Mesothelial cell of epicardium (in vitro differentiated cells): ENCODE results near the gene PRR15L. TPM values are rescaled to one million over a fixed set of nuclear protein-coding genes. Genes with fewer than 3 reads are reported as not detected.
"Not testable (repeated sequence)": the region's sequence is repeated elsewhere in the genome, so short reads cannot be mapped to it uniquely, and the experiment has no call there.

Source experiments
- DNase-seq, 2 experiments: peaks; one replicate each; pipeline ENCODE4 v3.0.0; 2021; ENCODE audit warnings: low spot score in 2 of 2; ENCODE audit not compliant: unreplicated experiment in 2 of 2
- H3K27ac Mint-ChIP-seq: 2 replicates; pipeline ENCODE4 v1.8.0; 2021; ENCODE audit warnings: mixed read lengths
- H3K27me3 Mint-ChIP-seq: 2 replicates; pipeline ENCODE4 v1.8.0; 2021; ENCODE audit warnings: low read depth, mixed read lengths
- H3K36me3 Mint-ChIP-seq: 2 replicates; pipeline ENCODE4 v1.8.0; 2021; ENCODE audit warnings: mixed read lengths
- H3K4me1 Mint-ChIP-seq: 2 replicates; pipeline ENCODE4 v1.8.0; 2021; ENCODE audit warnings: mixed read lengths
- H3K4me3 Mint-ChIP-seq: 2 replicates; pipeline ENCODE4 v1.8.0; 2021; ENCODE audit warnings: mild to moderate bottlenecking, moderate library complexity, mixed read lengths
- H3K9me3 Mint-ChIP-seq: 2 replicates; pipeline ENCODE4 v1.8.0; 2021; ENCODE audit warnings: mixed read lengths
- total RNA-seq: library from RNA; stranded (reverse); gene quantifications from 3 replicates; pipeline ENCODE4 v1.2.1, GENCODE V29; 2021
- TF ChIP-seq, protein P1 (sequence below): fragments of 200-600 bp; sonication (generic); IDR thresholded peaks from one replicate; pipeline ENCODE4 v1.5.0; 2021; ENCODE audit warnings: antibody characterized with exemption; ENCODE audit not compliant: unreplicated experiment

Gene PRR15L
- total RNA-seq, 1 donor from 2014 or later = 3.4 TPM

DNA sequence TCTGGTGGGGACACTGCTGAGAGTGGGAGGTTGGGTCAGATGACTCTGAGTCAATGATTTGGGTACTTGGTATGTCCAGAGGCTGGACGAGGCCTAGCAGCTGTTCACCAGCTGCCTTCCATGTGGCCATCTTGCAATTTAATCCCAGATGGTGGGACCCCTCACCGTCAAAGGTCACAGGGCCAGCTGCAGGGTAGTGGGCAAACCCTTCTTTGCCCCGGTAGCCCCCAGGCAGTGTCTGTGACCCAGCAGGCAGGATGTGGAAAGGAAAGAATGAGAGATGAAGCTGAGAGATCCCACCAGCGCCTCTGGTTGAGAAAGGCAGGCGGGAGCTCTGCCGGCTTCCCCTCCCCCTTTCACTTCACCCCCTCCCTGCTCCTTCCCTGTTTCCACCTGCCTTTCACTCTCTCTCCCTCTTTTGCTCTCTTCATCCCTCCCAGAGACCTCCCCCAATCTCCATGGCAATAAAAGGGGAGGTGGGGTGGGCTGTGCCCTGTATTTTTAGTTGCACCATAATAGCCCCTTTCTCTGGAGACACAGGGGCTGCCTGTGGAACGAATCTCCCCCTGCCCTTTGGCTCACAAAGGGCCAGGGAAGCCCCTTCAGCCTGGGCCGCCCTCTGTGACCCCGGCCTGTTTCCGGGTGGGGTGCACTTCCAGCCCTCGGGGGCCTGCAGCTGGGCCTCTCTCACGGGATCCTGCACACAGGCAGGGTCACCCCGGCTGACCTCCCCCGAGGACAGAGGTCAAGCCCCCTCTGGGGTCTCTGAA is 33.5 kb upstream of the PRR15L start:
- H3K27me3 Mint-ChIP-seq = peaks cover 3% of the 10 kb centered on the region
- DNase-seq = no peak
- H3K36me3 Mint-ChIP-seq = no peaks in the 10 kb centered on the region
- TF ChIP-seq, protein P1, sequence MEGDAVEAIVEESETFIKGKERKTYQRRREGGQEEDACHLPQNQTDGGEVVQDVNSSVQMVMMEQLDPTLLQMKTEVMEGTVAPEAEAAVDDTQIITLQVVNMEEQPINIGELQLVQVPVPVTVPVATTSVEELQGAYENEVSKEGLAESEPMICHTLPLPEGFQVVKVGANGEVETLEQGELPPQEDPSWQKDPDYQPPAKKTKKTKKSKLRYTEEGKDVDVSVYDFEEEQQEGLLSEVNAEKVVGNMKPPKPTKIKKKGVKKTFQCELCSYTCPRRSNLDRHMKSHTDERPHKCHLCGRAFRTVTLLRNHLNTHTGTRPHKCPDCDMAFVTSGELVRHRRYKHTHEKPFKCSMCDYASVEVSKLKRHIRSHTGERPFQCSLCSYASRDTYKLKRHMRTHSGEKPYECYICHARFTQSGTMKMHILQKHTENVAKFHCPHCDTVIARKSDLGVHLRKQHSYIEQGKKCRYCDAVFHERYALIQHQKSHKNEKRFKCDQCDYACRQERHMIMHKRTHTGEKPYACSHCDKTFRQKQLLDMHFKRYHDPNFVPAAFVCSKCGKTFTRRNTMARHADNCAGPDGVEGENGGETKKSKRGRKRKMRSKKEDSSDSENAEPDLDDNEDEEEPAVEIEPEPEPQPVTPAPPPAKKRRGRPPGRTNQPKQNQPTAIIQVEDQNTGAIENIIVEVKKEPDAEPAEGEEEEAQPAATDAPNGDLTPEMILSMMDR = no peak
- no peak overlapping the region for H3K27ac Mint-ChIP-seq
- no peak overlapping the region for H3K4me3 Mint-ChIP-seq
- H3K9me3 Mint-ChIP-seq = no peaks in the 10 kb centered on the region
- peaks cover 42% of the 10 kb centered on the region for H3K4me1 Mint-ChIP-seq

DNA sequence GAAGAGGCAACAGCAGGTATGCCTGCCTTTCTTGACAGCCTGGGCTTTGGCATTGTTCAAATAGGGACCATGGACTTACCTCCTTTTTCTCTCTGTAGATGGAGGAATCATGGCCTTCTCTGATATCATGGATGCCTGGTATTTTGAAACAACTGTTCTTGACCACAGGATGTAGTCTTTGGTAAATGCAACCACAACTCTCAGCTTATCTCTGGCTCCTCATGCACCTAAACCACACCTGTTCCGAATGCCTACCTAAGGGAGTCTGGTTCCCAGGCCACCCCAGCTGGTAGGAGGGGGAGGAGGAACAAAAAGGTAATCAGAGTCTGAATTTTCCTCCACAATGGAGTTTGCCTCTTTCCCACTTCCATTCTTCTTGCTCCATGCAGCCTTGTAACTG is 32.0 kb upstream of the PRR15L start:
- no peaks in the 10 kb centered on the region for H3K36me3 Mint-ChIP-seq
- no peak for DNase-seq
- H3K9me3 Mint-ChIP-seq = no peaks in the 10 kb centered on the region
- peaks cover 3% of the 10 kb centered on the region for H3K27me3 Mint-ChIP-seq
- no peak overlapping the region for H3K4me3 Mint-ChIP-seq
- TF ChIP-seq, protein P1 = no peak
- H3K4me1 Mint-ChIP-seq = peaks cover 38% of the 10 kb centered on the region
- no peak overlapping the region for H3K27ac Mint-ChIP-seq

DNA sequence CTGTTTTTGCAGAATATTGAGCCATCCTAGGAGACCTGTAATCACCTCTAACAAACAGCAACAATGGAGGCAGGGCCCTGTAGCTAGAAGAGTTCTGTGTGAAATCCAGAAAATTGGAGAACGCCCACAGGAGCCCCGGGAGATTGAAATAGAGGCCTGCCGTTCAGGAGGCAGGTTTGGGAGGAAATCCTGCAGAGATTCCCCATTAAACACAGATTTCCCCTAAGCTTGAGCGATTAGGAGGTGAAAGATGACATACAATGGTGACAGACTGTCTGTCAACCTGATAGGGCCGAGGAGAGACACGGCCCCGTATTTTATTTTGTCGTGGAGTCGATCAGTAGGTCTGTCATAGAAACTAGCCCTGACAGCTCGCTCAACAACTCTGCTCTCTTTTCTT is 31.5 kb upstream of the PRR15L start:
- Mint-ChIP-seq H3K27ac (no peak overlapping the region), H3K4me1 (peaks cover 38% of the 10 kb centered on the region), H3K27me3 (peaks cover 3% of the 10 kb centered on the region), H3K4me3 (no peak overlapping the region), H3K36me3 (no peaks in the 10 kb centered on the region), H3K9me3 (no peaks in the 10 kb centered on the region)
- TF ChIP-seq, protein P1 = no peak
- DNase-seq = no peak

DNA sequence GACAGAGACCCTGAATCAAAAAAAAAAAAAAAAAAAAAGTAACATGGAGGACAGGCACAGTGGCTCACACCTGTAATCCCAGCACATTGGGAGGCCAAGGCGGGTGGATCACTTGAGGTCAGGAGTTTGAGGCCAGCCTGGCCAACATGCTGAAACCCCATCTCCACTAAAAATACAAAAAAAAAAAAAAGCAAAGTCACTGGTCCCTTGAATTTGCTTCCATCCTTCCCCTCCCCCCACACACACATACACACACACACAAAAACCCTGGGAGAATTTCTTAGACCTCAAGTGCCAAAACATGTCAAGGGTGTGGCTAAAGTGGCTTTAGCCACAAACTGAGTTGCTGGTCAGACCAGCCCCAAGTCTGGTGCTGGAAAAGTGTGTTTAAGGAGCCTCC is 30.8 kb upstream of the PRR15L start:
- not testable (repeated sequence) for H3K27ac Mint-ChIP-seq

DNA sequence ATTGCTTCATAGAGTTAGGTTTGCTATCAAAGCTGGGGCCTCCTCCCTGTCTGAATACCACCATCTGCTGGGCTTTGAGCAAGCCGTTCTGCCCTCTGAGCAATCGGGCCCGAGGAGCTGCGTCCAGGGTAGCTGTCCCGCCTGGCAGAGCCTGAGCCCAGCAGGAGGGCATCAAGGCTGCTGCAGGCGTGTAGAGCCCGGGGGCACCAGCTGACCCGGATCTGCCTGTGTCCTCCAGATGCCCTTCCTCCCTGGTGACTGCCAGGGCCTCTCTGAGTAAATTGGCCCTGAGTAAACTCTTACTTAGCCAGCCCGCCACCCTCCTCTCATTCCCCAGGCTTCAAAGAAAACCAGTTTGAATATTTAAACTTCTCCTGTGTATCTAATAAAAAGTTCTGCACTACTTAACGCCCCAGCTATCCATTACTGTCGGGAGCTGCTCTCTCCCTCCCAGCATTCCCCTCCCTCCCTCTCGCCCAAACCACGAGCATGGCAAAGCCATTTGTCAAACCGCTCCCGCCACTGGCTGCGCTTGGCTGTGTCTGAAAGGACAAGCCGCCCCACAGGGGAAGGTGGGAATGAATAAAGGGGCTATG is 29.7 kb upstream of the PRR15L start:
- Mint-ChIP-seq H3K4me3 (no peak overlapping the region), H3K36me3 (peaks cover 2% of the 10 kb centered on the region), H3K27ac (peak overlapping the region; percentile 64), H3K9me3 (no peaks in the 10 kb centered on the region), H3K27me3 (peaks cover 3% of the 10 kb centered on the region), H3K4me1 (peaks cover 35% of the 10 kb centered on the region)
- TF ChIP-seq, protein P1 = no peak
- DNase-seq = no peak

More for the DNA sequence above, 30.8 kb upstream of the PRR15L start:
- peaks cover 38% of the 10 kb centered on the region for H3K4me1 Mint-ChIP-seq
- not testable (repeated sequence) for H3K36me3 Mint-ChIP-seq, DNase-seq, H3K9me3 Mint-ChIP-seq, H3K27me3 Mint-ChIP-seq, H3K4me3 Mint-ChIP-seq

DNA sequence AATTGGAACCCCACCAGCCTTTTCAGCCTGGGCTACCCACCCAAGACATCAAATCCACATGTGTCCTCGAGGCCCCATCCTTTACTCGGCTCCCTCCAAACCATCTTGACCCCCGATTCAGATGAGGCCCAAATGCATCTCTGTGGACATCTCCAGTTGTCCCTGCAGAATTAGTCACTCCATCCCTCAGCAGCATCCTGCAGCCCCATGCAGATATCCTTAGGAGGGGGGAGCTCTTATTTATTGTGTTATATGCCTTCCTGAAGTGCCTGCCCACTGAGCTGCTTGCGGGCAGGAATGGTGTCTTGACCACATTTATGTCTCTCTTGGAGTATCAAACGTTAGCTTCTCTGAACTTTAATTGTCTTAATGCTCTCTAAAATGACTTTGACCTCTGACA is 28.8 kb upstream of the PRR15L start:
- peaks cover 39% of the 10 kb centered on the region for H3K4me1 Mint-ChIP-seq
- peaks cover 4% of the 10 kb centered on the region for H3K36me3 Mint-ChIP-seq
- DNase-seq = no peak
- no peaks in the 10 kb centered on the region for H3K9me3 Mint-ChIP-seq
- peaks cover 3% of the 10 kb centered on the region for H3K27me3 Mint-ChIP-seq
- no peak overlapping the region for H3K4me3 Mint-ChIP-seq
- H3K27ac Mint-ChIP-seq = no peak overlapping the region
- TF ChIP-seq, protein P1 = no peak
